SK-N-SH (cell line): ENCODE measurements around the gene DBP. TPM values are rescaled to one million over a fixed set of nuclear protein-coding genes. Genes with fewer than 3 reads are reported as not detected.

Experiments used
- CTCF ChIA-PET: fragments of 300-600, 350-600 bp; formaldehyde crosslinking; extraction: SDS; loops from one replicate; lab custom pipeline; 2021; lab: Yijun Ruan, JAX
- POLR2A ChIA-PET: fragments of 350-600 bp; sonication (Branson Sonifier 250); formaldehyde crosslinking; extraction: SDS; loops from one replicate; lab custom pipeline; 2020; ENCODE audit warnings: antibody characterized with exemption, inconsistent platforms; lab: Yijun Ruan, JAX
- DNase-seq: peaks from one replicate; pipeline ENCODE4 v3.0.0; 2012
- H2AFZ ChIP-seq: fragments of 200-600 bp; sonication (generic); 2 replicates; pipeline ENCODE4 v1.8.1; 2016; ENCODE audit warnings: antibody characterized with exemption, mild to moderate bottlenecking, low read depth
- H3F3A ChIP-seq: fragments of 200-600 bp; sonication (generic); replicated peaks from 2 replicates; pipeline ENCODE3; 2016; ENCODE audit warnings: antibody characterized with exemption, mild to moderate bottlenecking; ENCODE audit not compliant: insufficient read depth
- H3K27ac ChIP-seq, 2 experiments: fragments of 200-500 bp in 1 of 2; fragments of 200-600 bp in 1 of 2; sonication (Bioruptor generic) in 1 of 2; sonication (generic), shearing (Covaris generic) in 1 of 2; 2 replicates each; pipeline versions ENCODE4 v1.5.1 to v1.6.1; 2014 to 2016; ENCODE audit warnings: low read depth in 2 of 2, inconsistent platforms in 1 of 2, low read length in 1 of 2, mild to moderate bottlenecking in 1 of 2, mixed read lengths in 1 of 2
- H3K27me3 ChIP-seq: fragments of 200-600 bp; sonication (generic), shearing (Covaris generic); 2 replicates; pipeline ENCODE4 v1.6.1; 2016; ENCODE audit warnings: mixed run types; ENCODE audit not compliant: insufficient read depth
- H3K36me3 ChIP-seq, 2 experiments: fragments of 200-500 bp in 1 of 2; fragments of 200-600 bp in 1 of 2; sonication (Bioruptor generic) in 1 of 2; sonication (generic) in 1 of 2; replicated peaks in 1 of 2; 2 replicates each; pipeline versions ENCODE3 to v1.5.1; 2014 to 2016; ENCODE audit warnings: low read length in 1 of 2, mild to moderate bottlenecking in 1 of 2; ENCODE audit not compliant: insufficient read depth in 2 of 2, control insufficient read depth in 1 of 2
- H3K4me1 ChIP-seq, 2 experiments: fragments of 200-500 bp in 1 of 2; fragments of 200-600 bp in 1 of 2; sonication (Bioruptor generic) in 1 of 2; sonication (generic), shearing (Covaris generic) in 1 of 2; 2 replicates each; pipeline versions ENCODE4 v1.5.1 to v1.6.1; 2014 to 2016; ENCODE audit warnings: low read depth in 1 of 2, low read length in 1 of 2, mixed run types in 1 of 2; ENCODE audit not compliant: insufficient read depth in 2 of 2, control insufficient read depth in 1 of 2
- H3K4me2 ChIP-seq: fragments of 200-600 bp; sonication (generic), shearing (Covaris generic); 2 replicates; pipeline ENCODE4 v1.6.1; 2017; ENCODE audit warnings: mixed run types
- H3K4me3 ChIP-seq, 2 experiments: fragments of 200-500 bp in 1 of 2; fragments of 200-600 bp in 1 of 2; sonication (Bioruptor generic) in 1 of 2; sonication (generic), shearing (Covaris generic) in 1 of 2; 2 replicates each; pipeline versions ENCODE4 v1.5.1 to v1.8.1; 2014 to 2016; ENCODE audit warnings: low read depth in 2 of 2, inconsistent platforms in 1 of 2, low read length in 1 of 2, mild to moderate bottlenecking in 1 of 2, mixed read lengths in 1 of 2, moderate library complexity in 1 of 2
- H3K79me2 ChIP-seq: fragments of 200-600 bp; sonication (generic); 2 replicates; pipeline ENCODE4 v1.8.1; 2017; ENCODE audit warnings: mild to moderate bottlenecking; ENCODE audit not compliant: insufficient read depth
- H3K9ac ChIP-seq: fragments of 200-600 bp; sonication (generic); 2 replicates; pipeline ENCODE4 v1.6.1; 2017; ENCODE audit warnings: mixed run types
- H3K9me2 ChIP-seq: fragments of 200-600 bp; sonication (generic); 2 replicates; pipeline ENCODE4 v1.6.1; 2017; ENCODE audit warnings: mixed run types
- H3K9me3 ChIP-seq: fragments of 200-600 bp; sonication (generic); 2 replicates; pipeline ENCODE4 v1.6.1; 2017; ENCODE audit warnings: mixed run types, mild to moderate bottlenecking, moderate library complexity
- H4K20me1 ChIP-seq: fragments of 200-600 bp; sonication (generic); 2 replicates; pipeline ENCODE4 v1.6.1; 2017; ENCODE audit warnings: mild to moderate bottlenecking, mixed run types; ENCODE audit not compliant: insufficient read depth
- EP300 ChIP-seq, 2 experiments: IDR thresholded peaks; 2 replicates each; pipeline versions ENCODE4 v1.4.0 to v1.6.1; 2012; ENCODE audit warnings: borderline replicate concordance in 1 of 2, low read depth in 1 of 2, low read length in 1 of 2
- FOSL2 ChIP-seq: IDR thresholded peaks from 2 replicates; pipeline ENCODE4 v1.4.0; 2012; ENCODE audit warnings: low read depth, mild to moderate bottlenecking, moderate library complexity, borderline replicate concordance
- FOXJ3 ChIP-seq: sonication (generic); formaldehyde crosslinking; IDR thresholded peaks from 2 replicates; pipeline ENCODE4 v1.5.1; 2020; ENCODE audit warnings: mild to moderate bottlenecking, missing genetic modification reagents
- FOXM1 ChIP-seq: IDR thresholded peaks from 2 replicates; pipeline ENCODE4 v1.4.0; 2012; ENCODE audit warnings: low read depth, mild to moderate bottlenecking
- GABPA ChIP-seq: IDR thresholded peaks from 2 replicates; pipeline ENCODE4 v1.4.0; 2012; ENCODE audit warnings: low read depth, mild to moderate bottlenecking
- JUND ChIP-seq: IDR thresholded peaks from 2 replicates; pipeline ENCODE4 v1.4.0; 2012
- MXI1 ChIP-seq: IDR thresholded peaks from 2 replicates; pipeline ENCODE4 v1.6.1; 2012; ENCODE audit warnings: mild to moderate bottlenecking, low read depth, low read length, improper control_type of control experiment
- NFIC ChIP-seq: IDR thresholded peaks from 2 replicates; pipeline ENCODE4 v1.4.0; 2012; ENCODE audit warnings: borderline replicate concordance
- NRF1 ChIP-seq: IDR thresholded peaks from 2 replicates; pipeline ENCODE4 v1.6.1; 2012; ENCODE audit warnings: low read depth, mild to moderate bottlenecking, low read length
- POLR2AphosphoS5 ChIP-seq: IDR thresholded peaks from 2 replicates; pipeline ENCODE4 v1.6.1; 2012; ENCODE audit warnings: low read depth, low read length
- RAD21 ChIP-seq: IDR thresholded peaks from 2 replicates; pipeline ENCODE4 v1.6.1; 2012; ENCODE audit warnings: mild to moderate bottlenecking, low read length
- RFX5 ChIP-seq: IDR thresholded peaks from 2 replicates; pipeline ENCODE4 v1.6.1; 2012; ENCODE audit warnings: mild to moderate bottlenecking, improper control_type of control experiment, low read length
- TAF1 ChIP-seq: IDR thresholded peaks from 2 replicates; pipeline ENCODE4 v1.6.1; 2012; ENCODE audit warnings: low read depth, mild to moderate bottlenecking, low read length, moderate library complexity, borderline replicate concordance
- TEAD4 ChIP-seq: IDR thresholded peaks from 2 replicates; pipeline ENCODE4 v1.4.0; 2012; ENCODE audit warnings: mild to moderate bottlenecking, borderline replicate concordance; ENCODE audit not compliant: insufficient read depth
- YY1 ChIP-seq: IDR thresholded peaks from 2 replicates; pipeline ENCODE4 v1.4.0; 2012; ENCODE audit warnings: low read depth, mild to moderate bottlenecking
- WGBS: methylation state at CpG from one replicate; pipeline ENCODE4 v1.1.6; 2017; ENCODE audit warnings: low lambda C conversion rate; 5-methylcytosine and 5-hydroxymethylcytosine counted together
- polyA plus RNA-seq, 3 experiments: library from polyadenylated mRNA; depleted of rRNA; stranded (reverse); fragments of >200 nt; gene quantifications; 2 replicates each; pipeline ENCODE4 v1.2.3, GENCODE V29; 2012

DBP gene
- polyA plus RNA-seq, 1 of the 3 experiments (the other 2 are of a cell fraction): 12.6 TPM

GRCh38 chr19:48617146-48617937, 19.8 kb downstream of the DBP start:
- ChIA-PET POLR2A (interaction anchor here (0.6 to 1.7 kb wide), 5 partner anchors 8 to 160 kb away, joined by 3 to 10 read pairs (median 4); no protein-coding TSS in a partner anchor), CTCF (interaction anchor here (1.0 to 3.7 kb wide), 5 partner anchors 9 to 122 kb away, joined by 3 to 26 read pairs (median 4); no protein-coding TSS in a partner anchor)
- Histone ChIP-seq H3K27me3 (no peaks in the 10 kb centered on the region), H3K9me2 (no peaks in the 10 kb centered on the region), H3K79me2 (peaks cover 38% of the 10 kb centered on the region), H2AFZ (no peak overlapping the region), H3K4me2 (peak overlapping the region; percentile 91), H3F3A (peaks cover 57% of the 10 kb centered on the region), H3K4me1 (peaks cover 11 to 40% of the 10 kb centered on the region in 2 experiments; a peak in 3 of 4 replicates), H3K4me3 (peak overlapping the region; percentile 93 to 99), H3K9ac (peak overlapping the region; percentile 99), H3K9me3 (no peaks in the 10 kb centered on the region), H4K20me1 (peaks cover 39% of the 10 kb centered on the region), H3K36me3 (peaks cover 32 to 33% of the 10 kb centered on the region in 2 experiments), H3K27ac (peak overlapping the region in 1 of 2 experiments; percentile 39; a peak in 2 of 4 replicates)
- WGBS: 48% methylated on average over 15 of the region's 18 CpGs
- no peak for DNase-seq
- no peak for TF ChIP-seq NRF1
- no peak for TF ChIP-seq YY1
- no peak for TF ChIP-seq JUND
- TF ChIP-seq TAF1: no peak
- TF ChIP-seq RFX5: no peak
- no peak for TF ChIP-seq RAD21
- no peak for TF ChIP-seq FOXM1
- no peak for TF ChIP-seq FOSL2
- TF ChIP-seq GABPA: no peak

GRCh38 chr19:48616491-48617056, 20.6 kb downstream of the DBP start:
- peaks cover 11 to 38% of the 10 kb centered on the region in 2 experiments; a peak in 3 of 4 replicates for H3K4me1 ChIP-seq
- no peak overlapping the region for H2AFZ ChIP-seq
- peak overlapping the region; percentile 93 to 99; a peak in 3 of 4 replicates for H3K4me3 ChIP-seq
- ChIA-PET POLR2A (interaction anchor here (0.6 to 1.7 kb wide), 4 partner anchors 8 to 21 kb away, joined by 3 to 10 read pairs (median 4); no protein-coding TSS in a partner anchor), CTCF (interaction anchor here (1.1 to 3.7 kb wide), 3 partner anchors 8 to 110 kb away, joined by 3 to 26 read pairs (median 12); no protein-coding TSS in a partner anchor)
- peaks cover 32 to 33% of the 10 kb centered on the region in 2 experiments for H3K36me3 ChIP-seq
- peak overlapping the region in 1 of 2 experiments; percentile 19; a peak in 1 of 4 replicates for H3K27ac ChIP-seq
- 68% methylated on average over 7 of the region's 12 CpGs for WGBS
- TF ChIP-seq MXI1 (no peak), EP300 (IDR thresholded peaks at IDR 0.05; ENCODE audit: borderline replicate concordance in 1 of 2, low read depth in 1 of 2, low read length in 1 of 2) (no peak), NFIC (no peak), TEAD4 (no peak), POLR2AphosphoS5 (no peak), FOXJ3 (CRISPR knock-in tag) (no peak)
- H3K9me3 ChIP-seq: no peaks in the 10 kb centered on the region
- DNase-seq: no peak
- no peaks in the 10 kb centered on the region for H3K9me2 ChIP-seq
- peak overlapping the region; percentile 91 for H3K4me2 ChIP-seq
- peaks cover 55% of the 10 kb centered on the region for H3F3A ChIP-seq
- H4K20me1 ChIP-seq: peaks cover 39% of the 10 kb centered on the region
- no peaks in the 10 kb centered on the region for H3K27me3 ChIP-seq
- H3K9ac ChIP-seq: peak overlapping the region; percentile 99; the same call in 1 of the 2 replicates
- peaks cover 38% of the 10 kb centered on the region for H3K79me2 ChIP-seq
